Left lung (tissue), 10 donors: Measurements from ENCODE around the gene PLA2G6. TPM values are rescaled to one million over a fixed set of nuclear protein-coding genes. Genes with fewer than 3 reads are reported as not detected.
A peak's percentile ranks its signal among the peaks of the same experiment; 100 is the strongest.

Experiments
- ATAC-seq: fragments of 200-7000 bp; cut with Tn5 transposase; one replicate; pipeline ENCODE4 v1.9.1; 2020; ENCODE audit warnings: moderate library complexity
- DNase-seq, 4 donors: peaks; one replicate each; pipeline ENCODE4 v3.0.0-alpha.2; 2013 to 2020
- H3K27ac ChIP-seq, 2 donors: fragments of 200-600 bp; sonication (generic) in 1 of 2; one replicate each; pipeline versions ENCODE4 v1.5.0 to v1.8.0; 2020 to 2021
- H3K27me3 ChIP-seq, 2 donors: fragments of 200-600 bp; sonication (generic) in 1 of 2; one replicate each; pipeline versions ENCODE4 v1.5.0 to v1.8.0; 2020 to 2021
- H3K36me3 ChIP-seq, 2 donors: fragments of 200-600 bp; sonication (generic) in 1 of 2; one replicate each; pipeline versions ENCODE4 v1.5.0 to v1.8.0; 2020 to 2021
- H3K4me1 ChIP-seq, 2 donors: fragments of 200-600 bp; one replicate each; pipeline ENCODE4 v1.8.0; 2021
- H3K4me3 ChIP-seq, 2 donors: fragments of 200-600 bp; sonication (generic) in 1 of 2; one replicate each; pipeline versions ENCODE4 v1.5.0 to v1.8.0; 2020 to 2021; ENCODE audit warnings: mild to moderate bottlenecking in 1 of 2
- H3K9me3 ChIP-seq, 2 donors: fragments of 200-600 bp; sonication (generic) in 1 of 2; one replicate each; pipeline versions ENCODE4 v1.5.0 to v1.8.0; 2020 to 2021
- intact Hi-C, 2 donors: fragments of 100-400 bp; cut with DNase I; formaldehyde crosslinking; loops; one replicate each; pipeline versions ENCODE4 v1.11.2 to v1.14.2; 2022
- polyA plus RNA-seq, 6 donors: library from polyadenylated mRNA; unstranded; fragments of 120-200 nt; gene quantifications; one replicate each; pipeline ENCODE4 v1.2.1, GENCODE V29; 2013; ENCODE audit not compliant: insufficient read length in 6 of 6
- total RNA-seq, 2 donors: library from RNA; stranded (reverse); fragmentation: NEBNext Ultra II Directional; extraction: Animal tissue kit (Norgen Biotek cat#: 25700); gene quantifications; one replicate each; pipeline ENCODE4 v1.2.1, GENCODE V29; 2021
- TF ChIP-seq, protein P1 (sequence below), 2 donors: fragments of 200-600 bp; sonication (generic) in 1 of 2; IDR thresholded peaks; one replicate each; pipeline versions ENCODE4 v1.5.0 to v1.8.0; 2021; ENCODE audit warnings: antibody characterized with exemption in 2 of 2
- donor health status: DM: no; HTN: yes; CAD: no.
- donor health status: DM: no; HTN: no; CAD: no.

The PLA2G6 gene
- total and polyA plus RNA-seq, 8 donors, result 29.8 to 44.1 (median 35.7) TPM

GRCh38 chr22:38205261-38206128, 23.9 kb upstream of the PLA2G6 start:
- Histone ChIP-seq H3K27ac (peak overlapping the region; percentile 81 to 95), H3K4me1 (peaks cover 20 to 62% of the 10 kb centered on the region in 2 donors), H3K36me3 (no peaks in the 10 kb centered on the region), H3K9me3 (no peaks in the 10 kb centered on the region), H3K4me3 (no peak overlapping the region), H3K27me3 (no peaks in the 10 kb centered on the region)
- TF ChIP-seq, protein P1, sequence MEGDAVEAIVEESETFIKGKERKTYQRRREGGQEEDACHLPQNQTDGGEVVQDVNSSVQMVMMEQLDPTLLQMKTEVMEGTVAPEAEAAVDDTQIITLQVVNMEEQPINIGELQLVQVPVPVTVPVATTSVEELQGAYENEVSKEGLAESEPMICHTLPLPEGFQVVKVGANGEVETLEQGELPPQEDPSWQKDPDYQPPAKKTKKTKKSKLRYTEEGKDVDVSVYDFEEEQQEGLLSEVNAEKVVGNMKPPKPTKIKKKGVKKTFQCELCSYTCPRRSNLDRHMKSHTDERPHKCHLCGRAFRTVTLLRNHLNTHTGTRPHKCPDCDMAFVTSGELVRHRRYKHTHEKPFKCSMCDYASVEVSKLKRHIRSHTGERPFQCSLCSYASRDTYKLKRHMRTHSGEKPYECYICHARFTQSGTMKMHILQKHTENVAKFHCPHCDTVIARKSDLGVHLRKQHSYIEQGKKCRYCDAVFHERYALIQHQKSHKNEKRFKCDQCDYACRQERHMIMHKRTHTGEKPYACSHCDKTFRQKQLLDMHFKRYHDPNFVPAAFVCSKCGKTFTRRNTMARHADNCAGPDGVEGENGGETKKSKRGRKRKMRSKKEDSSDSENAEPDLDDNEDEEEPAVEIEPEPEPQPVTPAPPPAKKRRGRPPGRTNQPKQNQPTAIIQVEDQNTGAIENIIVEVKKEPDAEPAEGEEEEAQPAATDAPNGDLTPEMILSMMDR (IDR thresholded peaks at IDR 0.05), result no peak
- ATAC-seq, result peak; percentile 1
- peak; percentile 72 to 95 (median 88) for DNase-seq
- intact Hi-C loops, result no loop called here

DNA sequence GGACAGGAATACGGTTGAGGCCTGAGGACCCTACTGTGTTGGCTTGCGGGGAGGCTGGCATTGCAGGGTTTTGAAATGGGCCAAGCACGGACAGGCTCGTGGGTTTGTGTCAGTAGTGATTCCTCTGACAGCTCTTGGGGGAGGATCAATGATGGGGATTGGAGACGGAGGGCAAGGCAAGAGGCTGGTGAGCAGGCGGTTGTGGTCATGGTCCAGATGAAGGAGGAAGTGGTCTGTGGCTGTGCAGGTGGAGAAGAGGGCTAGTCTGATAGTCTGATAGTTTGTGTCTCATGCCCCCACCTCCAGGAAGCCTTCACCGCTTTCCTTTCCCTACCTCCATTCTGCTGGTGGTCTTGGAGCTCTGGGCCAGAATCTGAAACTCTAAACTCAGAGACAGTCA, 23.2 kb upstream of the PLA2G6 start:
- Histone ChIP-seq H3K36me3 (no peaks in the 10 kb centered on the region), H3K27ac (peak overlapping the region; percentile 81 to 95), H3K4me3 (no peak overlapping the region), H3K27me3 (no peaks in the 10 kb centered on the region), H3K4me1 (peaks cover 20 to 57% of the 10 kb centered on the region in 2 donors), H3K9me3 (no peaks in the 10 kb centered on the region)
- DNase-seq, result no peak
- TF ChIP-seq, protein P1 (IDR thresholded peaks at IDR 0.05), result no peak
- ATAC-seq, result no peak
- intact Hi-C loops, result no loop called here

DNA sequence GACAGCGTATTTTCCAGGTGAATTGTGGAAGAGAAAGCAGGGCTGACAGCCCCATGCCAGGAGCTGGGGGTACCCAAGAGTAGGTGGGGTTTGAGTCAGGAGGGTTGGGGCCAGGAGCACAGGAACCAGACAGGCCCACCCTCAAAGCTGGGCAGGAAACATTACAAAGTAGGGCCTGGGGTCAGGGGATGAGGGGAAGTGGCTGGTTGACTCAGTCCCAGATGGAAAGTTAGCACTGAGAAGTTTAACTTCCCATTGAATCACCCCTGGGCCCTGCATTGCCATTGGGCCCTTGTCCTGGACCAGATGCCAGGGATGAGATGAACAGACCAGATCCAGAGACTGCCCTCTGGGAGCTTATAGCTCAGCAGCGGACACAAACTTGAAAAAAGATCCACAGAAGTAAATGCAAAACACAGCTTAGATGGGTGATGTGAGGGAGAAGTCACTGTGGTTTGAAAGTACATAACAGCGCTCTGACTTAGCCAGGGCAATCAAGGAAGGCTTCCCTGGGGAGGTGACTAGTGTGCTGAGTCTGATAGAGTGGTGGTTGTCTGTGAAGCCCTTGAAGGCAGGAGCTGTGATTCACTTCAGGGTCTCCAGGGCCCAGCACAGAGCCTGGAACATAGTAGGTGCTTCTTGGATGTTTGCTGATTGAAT, 22.4 kb upstream of the PLA2G6 start:
- no peaks in the 10 kb centered on the region for H3K9me3 ChIP-seq
- H3K4me1 ChIP-seq, result peaks cover 20 to 49% of the 10 kb centered on the region in 2 donors
- DNase-seq, result no peak
- intact Hi-C loops, result no loop called here
- H3K27ac ChIP-seq, result peak overlapping the region; percentile 95
- no peaks in the 10 kb centered on the region for H3K36me3 ChIP-seq
- no peaks in the 10 kb centered on the region for H3K27me3 ChIP-seq
- H3K4me3 ChIP-seq, result peak overlapping the region in 1 of 2 donors; percentile 71
- TF ChIP-seq, protein P1 (IDR thresholded peaks at IDR 0.05), result no peak
- ATAC-seq, result no peak

DNA sequence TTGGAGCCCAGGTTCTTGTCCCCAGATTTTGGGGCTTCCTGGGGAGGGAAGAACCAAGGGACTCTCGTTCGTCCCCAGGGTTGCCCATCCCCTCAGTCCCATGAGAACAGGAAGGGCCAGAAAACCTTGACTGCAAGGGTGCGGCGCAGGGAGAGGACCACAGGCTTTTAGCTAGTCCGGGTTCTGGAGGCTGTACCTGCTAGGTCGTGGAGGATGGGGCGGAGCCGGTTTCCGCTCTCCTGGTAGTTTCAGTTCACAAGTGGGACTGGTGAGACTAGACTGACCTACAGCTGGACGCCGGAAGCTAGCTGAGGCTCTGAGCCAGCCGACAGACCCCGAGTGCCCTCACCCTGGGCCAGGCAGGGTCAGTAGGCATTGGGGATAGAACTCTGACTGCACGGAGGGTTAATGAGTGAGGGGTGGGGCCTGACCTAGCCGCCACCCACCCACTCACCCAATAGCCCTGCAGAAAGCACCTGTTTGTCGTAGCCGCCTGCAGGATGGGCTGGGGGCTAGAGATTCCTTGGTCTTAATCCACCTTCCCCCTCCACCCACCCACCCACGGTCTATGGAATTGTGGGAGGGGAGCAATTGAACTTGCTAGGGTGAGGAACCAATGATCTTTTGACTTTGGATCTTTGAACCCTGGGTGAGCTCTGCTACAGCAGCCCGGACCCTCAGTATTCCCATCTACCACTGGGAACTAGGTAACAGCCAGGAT, 21.6 kb upstream of the PLA2G6 start:
- Histone ChIP-seq H3K9me3 (no peaks in the 10 kb centered on the region), H3K27ac (peak overlapping the region; percentile 95), H3K4me3 (peak overlapping the region; percentile 71 to 79), H3K27me3 (no peaks in the 10 kb centered on the region), H3K36me3 (no peaks in the 10 kb centered on the region), H3K4me1 (peaks cover 20 to 43% of the 10 kb centered on the region in 2 donors)
- ATAC-seq (peak; percentile 62), DNase-seq (peak in 3 of 4 donors; percentile 65 to 87 (median 75))
- TF ChIP-seq, protein P1 (IDR thresholded peaks at IDR 0.05), result no peak
- intact Hi-C loops, result no loop called here
